ENCODE measurements around the gene FRMD3. TPM values are rescaled to one million over a fixed set of nuclear protein-coding genes. Genes with fewer than 3 reads are reported as not detected.

FRMD3 gene
- total RNA-seq, 3 donors from 2014 or later, result 0.40 to 0.68 (median 0.43) TPM

- Mint-ChIP-seq H3K27me3 (ENCODE audit: low read depth) (no peaks in the 10 kb centered on the region), H3K4me3 (no peak overlapping the region), H3K9me3 (no peaks in the 10 kb centered on the region), H3K36me3 (ENCODE audit: insufficient read depth) (no peaks in the 10 kb centered on the region), H3K4me1 (ENCODE audit: low read depth) (peaks cover 7% of the 10 kb centered on the region)
- ATAC-seq, result no peak
- no peak for DNase-seq
Measured at GRCh38 chr9:83509402-83509801, 28.8 kb downstream of the FRMD3 start.

DNA sequence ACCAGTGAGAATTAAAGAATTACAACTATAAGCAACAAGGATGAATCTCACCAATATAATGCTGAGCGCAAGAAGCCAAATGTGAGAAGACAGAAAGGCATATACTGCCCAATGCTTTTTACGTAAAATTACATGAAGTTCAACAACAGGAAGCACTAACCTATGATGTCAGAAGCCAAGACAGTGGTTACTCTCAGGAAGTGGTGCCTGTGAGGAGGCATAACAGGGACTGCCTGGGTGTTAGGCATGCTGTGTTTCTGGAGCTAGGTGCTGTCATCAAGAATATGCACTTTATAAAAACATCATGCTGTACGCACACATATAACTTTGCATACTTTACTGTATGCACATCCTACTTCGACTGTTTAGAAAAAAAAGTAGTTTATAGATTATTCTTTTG is 30.1 kb downstream of the FRMD3 start:
- DNase-seq, result no peak
- no peaks in the 10 kb centered on the region for H3K9me3 Mint-ChIP-seq
- ATAC-seq, result no peak
- no peaks in the 10 kb centered on the region for H3K27me3 Mint-ChIP-seq (ENCODE audit: low read depth)
- H3K36me3 Mint-ChIP-seq (ENCODE audit: insufficient read depth), result no peaks in the 10 kb centered on the region
- H3K4me1 Mint-ChIP-seq (ENCODE audit: low read depth), result peaks cover 7% of the 10 kb centered on the region
- H3K4me3 Mint-ChIP-seq, result no peak overlapping the region

DNA sequence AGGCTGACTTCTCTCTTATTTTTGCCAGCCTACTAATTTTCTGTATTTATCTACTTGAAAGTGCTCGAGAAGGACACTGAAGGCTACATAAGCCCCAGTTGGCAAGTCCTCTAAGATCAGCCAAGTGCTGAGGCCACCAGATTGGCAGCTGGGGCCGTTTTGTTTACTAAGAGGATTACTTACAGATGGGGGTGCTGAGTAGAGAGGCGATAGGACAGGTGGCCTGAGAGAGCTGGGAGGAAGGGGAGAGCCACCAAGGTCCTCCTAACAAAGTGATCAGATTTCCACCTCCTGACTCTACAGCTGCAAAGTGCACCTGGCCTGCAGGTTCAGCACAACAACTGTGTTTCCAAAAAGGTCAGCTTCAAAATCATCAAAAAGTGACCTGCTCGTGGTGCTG is 32.9 kb downstream of the FRMD3 start:
- Mint-ChIP-seq H3K4me1 (ENCODE audit: low read depth) (peaks cover 7% of the 10 kb centered on the region), H3K36me3 (ENCODE audit: insufficient read depth) (no peaks in the 10 kb centered on the region), H3K4me3 (no peak overlapping the region), H3K27me3 (ENCODE audit: low read depth) (no peaks in the 10 kb centered on the region), H3K9me3 (no peaks in the 10 kb centered on the region)
- ATAC-seq (no peak), DNase-seq (no peak)

DNA sequence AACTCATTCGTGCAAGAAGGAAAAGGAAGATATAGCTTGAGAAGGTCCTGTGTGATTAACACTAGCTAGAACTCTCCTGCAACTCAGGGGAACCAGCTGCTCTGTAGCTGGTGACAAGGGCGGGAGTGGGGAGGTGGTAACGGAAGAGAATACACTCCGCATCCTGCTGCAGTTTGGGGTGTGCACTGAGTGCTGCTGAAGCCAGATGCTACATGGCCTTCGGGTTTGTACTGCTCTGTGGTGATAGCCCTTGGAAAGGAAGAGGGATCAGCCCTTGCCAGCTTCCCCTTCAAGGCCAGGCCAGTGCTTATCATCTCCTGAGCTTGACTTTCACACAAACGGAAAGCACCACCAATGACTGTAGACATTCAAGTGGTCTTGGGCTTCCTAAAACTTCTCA is 34.3 kb downstream of the FRMD3 start:
- no peaks in the 10 kb centered on the region for H3K36me3 Mint-ChIP-seq (ENCODE audit: insufficient read depth)
- DNase-seq (no peak), ATAC-seq (no peak)
- peaks cover 7% of the 10 kb centered on the region for H3K4me1 Mint-ChIP-seq (ENCODE audit: low read depth)
- no peak overlapping the region for H3K4me3 Mint-ChIP-seq
- H3K9me3 Mint-ChIP-seq, result no peaks in the 10 kb centered on the region
- no peaks in the 10 kb centered on the region for H3K27me3 Mint-ChIP-seq (ENCODE audit: low read depth)

DNA sequence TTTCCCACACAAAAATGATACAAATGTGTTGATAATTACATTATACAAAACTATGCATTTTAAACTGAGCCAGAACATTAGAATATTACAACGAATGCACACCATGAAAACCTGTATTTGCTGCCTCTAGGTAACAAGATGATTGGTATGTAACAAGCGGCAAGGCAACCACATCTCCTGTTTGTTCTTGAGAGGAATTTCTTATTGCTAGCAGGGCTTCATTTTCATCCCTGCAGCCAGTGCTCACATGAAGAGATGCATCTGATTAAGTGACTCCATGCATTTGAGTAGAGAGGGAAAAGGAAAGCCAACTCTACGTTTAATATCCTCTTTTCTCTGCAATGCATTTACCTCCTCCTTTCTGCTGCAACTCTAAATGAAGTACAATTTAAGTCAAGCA is 36.6 kb downstream of the FRMD3 start:
- no peaks in the 10 kb centered on the region for H3K4me1 Mint-ChIP-seq (ENCODE audit: low read depth)
- H3K27me3 Mint-ChIP-seq (ENCODE audit: low read depth), result no peaks in the 10 kb centered on the region
- no peaks in the 10 kb centered on the region for H3K36me3 Mint-ChIP-seq (ENCODE audit: insufficient read depth)
- no peak overlapping the region for H3K4me3 Mint-ChIP-seq
- ATAC-seq (no peak), DNase-seq (no peak)
- H3K9me3 Mint-ChIP-seq, result no peaks in the 10 kb centered on the region

- DNase-seq, result no peak
- H3K9me3 Mint-ChIP-seq, result no peaks in the 10 kb centered on the region
- no peak overlapping the region for H3K4me3 Mint-ChIP-seq
- H3K36me3 Mint-ChIP-seq (ENCODE audit: insufficient read depth), result no peaks in the 10 kb centered on the region
- no peaks in the 10 kb centered on the region for H3K27me3 Mint-ChIP-seq (ENCODE audit: low read depth)
- ATAC-seq, result no peak
- no peaks in the 10 kb centered on the region for H3K4me1 Mint-ChIP-seq (ENCODE audit: low read depth)
Measured at GRCh38 chr9:83497441-83497840, 40.8 kb downstream of the FRMD3 start.

DNA sequence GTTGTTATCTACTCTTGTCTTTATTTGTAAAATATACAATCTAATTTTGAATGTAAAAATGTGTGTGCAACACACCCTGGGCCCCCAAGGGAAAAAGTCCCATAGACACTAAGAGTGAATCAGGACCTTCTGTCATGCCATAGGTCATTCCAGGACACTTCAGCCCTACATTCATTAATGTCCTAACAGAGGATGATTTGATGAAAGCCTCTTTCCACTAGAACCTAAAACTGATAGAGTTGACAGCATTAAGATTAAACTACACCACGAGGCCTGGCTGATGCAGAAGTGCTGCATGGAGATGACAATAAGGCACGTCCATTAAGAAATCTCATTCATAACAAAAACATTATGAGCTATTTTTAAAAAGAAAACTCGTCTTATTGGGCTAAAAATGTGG is 46.2 kb downstream of the FRMD3 start:
- no peaks in the 10 kb centered on the region for H3K9me3 Mint-ChIP-seq
- H3K4me3 Mint-ChIP-seq, result no peak overlapping the region
- H3K27me3 Mint-ChIP-seq (ENCODE audit: low read depth), result no peaks in the 10 kb centered on the region
- ATAC-seq (no peak), DNase-seq (no peak)
- H3K36me3 Mint-ChIP-seq (ENCODE audit: insufficient read depth), result no peaks in the 10 kb centered on the region
- H3K4me1 Mint-ChIP-seq (ENCODE audit: low read depth), result no peaks in the 10 kb centered on the region

GRCh38 chr9:83491413-83491812 is 46.8 kb downstream of the FRMD3 start:
- DNase-seq (no peak), ATAC-seq (no peak)
- no peaks in the 10 kb centered on the region for H3K9me3 Mint-ChIP-seq
- H3K4me1 Mint-ChIP-seq (ENCODE audit: low read depth), result no peaks in the 10 kb centered on the region
- H3K36me3 Mint-ChIP-seq (ENCODE audit: insufficient read depth), result no peaks in the 10 kb centered on the region
- no peaks in the 10 kb centered on the region for H3K27me3 Mint-ChIP-seq (ENCODE audit: low read depth)
- H3K4me3 Mint-ChIP-seq, result no peak overlapping the region

DNA sequence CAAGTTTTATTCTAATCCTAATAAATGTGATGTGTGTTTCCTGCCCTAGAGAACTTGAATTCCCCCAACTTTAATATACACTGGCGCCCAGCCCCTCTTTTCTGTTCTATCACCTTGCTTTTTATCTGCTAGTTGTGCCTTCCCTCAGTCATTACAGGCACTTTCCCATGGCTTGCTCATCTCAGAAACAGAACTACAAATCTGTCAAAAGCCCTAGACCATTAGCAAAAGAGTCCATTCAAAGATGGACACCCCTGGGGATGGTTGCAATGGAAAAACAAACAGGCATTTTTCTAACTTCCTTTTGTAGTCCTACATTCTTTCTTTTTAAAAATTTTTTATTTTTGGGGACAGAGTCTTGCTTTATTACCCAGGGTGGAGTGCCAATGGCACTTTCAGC is 48.2 kb downstream of the FRMD3 start:
- ATAC-seq, result no peak
- H3K4me3 Mint-ChIP-seq, result no peak overlapping the region
- H3K27me3 Mint-ChIP-seq (ENCODE audit: low read depth), result no peaks in the 10 kb centered on the region
- no peaks in the 10 kb centered on the region for H3K4me1 Mint-ChIP-seq (ENCODE audit: low read depth)
- H3K36me3 Mint-ChIP-seq (ENCODE audit: insufficient read depth), result no peaks in the 10 kb centered on the region
- H3K9me3 Mint-ChIP-seq, result no peaks in the 10 kb centered on the region
- no peak for DNase-seq

DNA sequence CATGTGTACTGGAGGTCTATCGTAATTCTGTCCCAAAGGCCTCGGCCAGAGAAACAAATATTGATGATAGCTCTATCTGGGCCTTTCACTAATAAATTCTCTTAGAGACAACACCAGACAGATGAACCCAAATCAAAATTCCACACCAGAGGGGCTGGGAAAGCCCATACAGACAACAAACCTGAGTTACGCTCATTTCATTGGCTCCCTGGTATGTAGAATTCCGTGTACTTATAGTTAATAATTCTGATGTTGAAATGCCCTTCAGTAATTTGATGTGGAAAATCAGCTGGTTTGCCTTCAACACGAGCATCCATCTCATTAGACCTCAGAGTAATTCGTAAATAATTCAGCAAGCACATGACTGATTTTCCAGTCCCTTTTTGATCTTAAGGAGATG is 53.2 kb downstream of the FRMD3 start:
- Mint-ChIP-seq H3K9me3 (no peaks in the 10 kb centered on the region), H3K27me3 (ENCODE audit: low read depth) (no peaks in the 10 kb centered on the region), H3K36me3 (ENCODE audit: insufficient read depth) (no peaks in the 10 kb centered on the region), H3K4me1 (ENCODE audit: low read depth) (no peaks in the 10 kb centered on the region), H3K4me3 (no peak overlapping the region)
- ATAC-seq, result no peak
- no peak for DNase-seq

DNA sequence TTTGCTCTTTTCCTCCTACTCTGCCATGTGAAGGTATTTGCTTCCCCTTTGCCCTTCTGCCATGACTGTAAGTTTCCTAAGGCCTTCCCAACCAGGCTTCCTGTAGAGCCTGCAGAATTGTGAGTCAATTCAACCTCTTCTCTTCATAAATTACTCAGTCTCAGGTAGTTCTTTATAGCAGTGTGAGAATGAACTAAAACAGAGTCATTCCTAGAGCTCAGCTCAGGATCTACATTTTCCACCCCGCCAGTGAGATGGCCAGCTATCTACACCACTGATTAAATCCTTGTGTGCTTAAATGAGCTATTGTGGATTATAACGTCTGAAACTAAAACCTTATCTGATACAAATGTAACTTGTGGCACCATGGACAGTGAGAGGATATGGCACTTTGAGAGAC is 55.0 kb downstream of the FRMD3 start:
- ATAC-seq (no peak), DNase-seq (no peak)
- Mint-ChIP-seq H3K4me3 (no peak overlapping the region), H3K36me3 (ENCODE audit: insufficient read depth) (no peaks in the 10 kb centered on the region), H3K27me3 (ENCODE audit: low read depth) (no peaks in the 10 kb centered on the region), H3K4me1 (ENCODE audit: low read depth) (no peaks in the 10 kb centered on the region), H3K9me3 (peaks cover 3% of the 10 kb centered on the region)

GRCh38 chr9:83479765-83480164 is 58.4 kb downstream of the FRMD3 start:
- no peaks in the 10 kb centered on the region for H3K4me1 Mint-ChIP-seq (ENCODE audit: low read depth)
- H3K4me3 Mint-ChIP-seq, result no peak overlapping the region
- DNase-seq (no peak), ATAC-seq (no peak)
- H3K27me3 Mint-ChIP-seq (ENCODE audit: low read depth), result no peaks in the 10 kb centered on the region
- H3K36me3 Mint-ChIP-seq (ENCODE audit: insufficient read depth), result no peaks in the 10 kb centered on the region
- H3K9me3 Mint-ChIP-seq, result peaks cover 3% of the 10 kb centered on the region

GRCh38 chr9:83477571-83477970 is 60.6 kb downstream of the FRMD3 start:
- Mint-ChIP-seq H3K4me3 (no peak overlapping the region), H3K36me3 (ENCODE audit: insufficient read depth) (no peaks in the 10 kb centered on the region), H3K9me3 (peaks cover 3% of the 10 kb centered on the region), H3K27me3 (ENCODE audit: low read depth) (no peaks in the 10 kb centered on the region), H3K4me1 (ENCODE audit: low read depth) (peaks cover 18% of the 10 kb centered on the region)
- DNase-seq (no peak), ATAC-seq (no peak)

DNA sequence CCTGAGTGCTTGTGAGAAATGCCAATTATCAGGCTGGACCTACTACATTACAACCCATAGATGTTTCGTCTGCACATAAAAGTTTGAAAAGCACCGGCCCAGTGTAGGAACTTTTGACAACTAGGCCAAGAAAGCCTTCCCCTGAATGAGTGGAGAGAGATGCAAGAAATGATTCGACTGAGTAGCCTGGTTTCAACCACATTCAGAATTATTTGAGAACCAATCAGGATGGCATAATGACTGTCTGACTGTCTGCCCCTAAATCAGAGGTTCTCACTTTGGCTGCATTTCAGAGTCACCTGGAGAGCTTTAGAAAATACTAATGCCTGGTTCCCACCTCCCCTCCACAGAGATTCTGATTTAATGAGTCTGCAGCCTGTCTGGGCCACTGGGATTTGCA is 61.1 kb downstream of the FRMD3 start:
- Mint-ChIP-seq H3K9me3 (peaks cover 3% of the 10 kb centered on the region), H3K4me3 (no peak overlapping the region), H3K4me1 (ENCODE audit: low read depth) (peaks cover 20% of the 10 kb centered on the region), H3K36me3 (ENCODE audit: insufficient read depth) (no peaks in the 10 kb centered on the region), H3K27me3 (ENCODE audit: low read depth) (no peaks in the 10 kb centered on the region)
- no peak for ATAC-seq
- no peak for DNase-seq

- Mint-ChIP-seq H3K36me3 (ENCODE audit: insufficient read depth) (no peaks in the 10 kb centered on the region), H3K4me3 (no peak overlapping the region), H3K9me3 (peaks cover 3% of the 10 kb centered on the region), H3K4me1 (ENCODE audit: low read depth) (peaks cover 22% of the 10 kb centered on the region), H3K27me3 (ENCODE audit: low read depth) (no peaks in the 10 kb centered on the region)
- DNase-seq, result no peak
- ATAC-seq, result no peak
Measured at GRCh38 chr9:83476513-83476912, 61.7 kb downstream of the FRMD3 start.

DNA sequence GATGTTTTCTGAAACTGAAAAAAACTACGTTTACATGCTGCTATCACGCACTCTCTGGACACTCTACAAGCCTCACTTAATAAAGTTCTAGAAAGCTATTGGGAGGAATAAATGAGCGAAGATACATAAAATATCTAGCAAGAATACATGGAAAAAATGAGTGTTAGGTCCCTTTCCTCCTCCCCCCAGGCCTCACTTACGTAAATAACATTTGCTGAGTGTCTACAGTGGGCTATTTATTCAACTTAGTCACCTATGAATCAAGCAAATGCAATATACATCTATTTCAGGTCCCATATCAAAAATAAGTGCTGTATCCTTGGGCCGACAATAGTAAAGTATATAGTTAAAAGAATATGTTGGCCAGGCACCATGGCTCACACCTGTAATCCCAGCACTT is 62.5 kb downstream of the FRMD3 start:
- H3K4me3 Mint-ChIP-seq, result no peak overlapping the region

More for the DNA sequence above, 62.5 kb downstream of the FRMD3 start:
- H3K9me3 Mint-ChIP-seq, result peaks cover 3% of the 10 kb centered on the region
- ATAC-seq, result no peak
- H3K4me1 Mint-ChIP-seq (ENCODE audit: low read depth), result peaks cover 22% of the 10 kb centered on the region
- DNase-seq, result no peak
- H3K36me3 Mint-ChIP-seq (ENCODE audit: insufficient read depth), result no peaks in the 10 kb centered on the region
- peaks cover 2% of the 10 kb centered on the region for H3K27me3 Mint-ChIP-seq (ENCODE audit: low read depth)
